Activated T-cell treated with anti-CD3 and anti-CD28 coated beads for 24 hours (primary cell): ENCODE data around the gene FARS2.

Experiments
- DNase-seq: peaks from one replicate; pipeline ENCODE4 v3.0.0-alpha.2; 2020; ENCODE audit warnings: low read depth

Gene FARS2

DNA sequence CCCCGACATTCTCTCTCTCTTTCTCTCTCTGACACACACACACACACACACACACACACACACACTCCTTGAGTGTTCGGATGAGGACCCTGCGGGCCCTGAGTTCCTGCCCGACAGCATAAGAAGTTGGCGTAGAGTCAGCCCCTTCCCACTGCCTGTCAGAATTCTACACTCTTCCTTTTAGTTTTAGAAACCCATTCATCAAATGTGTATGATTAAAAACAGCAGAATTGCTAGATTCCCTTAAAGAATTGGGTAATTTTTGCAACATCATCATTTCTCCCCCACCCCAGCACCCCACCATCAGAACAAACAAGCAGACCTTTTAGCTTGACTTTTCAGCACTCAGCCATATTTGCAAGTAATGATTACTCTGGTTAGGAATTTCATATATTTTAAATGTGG is 322.8 kb downstream of the FARS2 start:
- no peak for DNase-seq

GRCh38 chr6:5587648-5588047 is 326.3 kb downstream of the FARS2 start:
- DNase-seq: no peak

DNA sequence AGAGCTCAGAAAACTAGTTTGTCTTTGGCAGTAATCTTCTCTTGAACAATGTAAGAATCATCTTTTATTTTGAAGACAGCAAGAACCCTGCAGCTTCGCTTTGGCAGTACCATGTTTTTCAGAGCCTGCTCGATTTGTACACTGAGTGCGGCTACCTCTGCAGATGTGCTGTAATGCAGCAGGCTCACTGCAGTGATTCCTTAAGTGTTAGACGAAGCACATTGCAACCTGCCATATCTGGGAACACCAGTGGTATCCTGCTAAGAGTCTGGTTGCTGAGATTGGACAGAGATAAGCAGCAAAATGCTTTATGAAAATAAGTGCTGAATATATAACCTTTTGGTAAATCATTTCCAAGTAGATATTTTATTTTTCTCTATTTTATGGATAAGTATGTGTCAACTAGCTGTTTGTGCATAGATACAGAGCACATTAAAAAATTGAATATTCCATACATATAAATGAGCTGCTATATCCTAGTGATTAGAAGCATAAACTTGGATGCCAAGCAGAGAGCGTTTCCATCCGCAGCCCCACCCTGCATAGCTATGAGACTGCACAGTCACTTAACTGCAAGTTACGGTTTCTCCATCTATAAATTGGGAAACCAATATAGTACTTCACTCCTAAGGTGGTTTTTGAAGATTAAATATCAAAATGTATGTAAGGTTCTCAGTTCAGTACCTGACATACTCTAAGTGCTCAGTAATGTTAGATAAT is 328.3 kb downstream of the FARS2 start:
- no peak for DNase-seq

GRCh38 chr6:5590187-5590586 is 328.9 kb downstream of the FARS2 start:
- DNase-seq: no peak

DNA sequence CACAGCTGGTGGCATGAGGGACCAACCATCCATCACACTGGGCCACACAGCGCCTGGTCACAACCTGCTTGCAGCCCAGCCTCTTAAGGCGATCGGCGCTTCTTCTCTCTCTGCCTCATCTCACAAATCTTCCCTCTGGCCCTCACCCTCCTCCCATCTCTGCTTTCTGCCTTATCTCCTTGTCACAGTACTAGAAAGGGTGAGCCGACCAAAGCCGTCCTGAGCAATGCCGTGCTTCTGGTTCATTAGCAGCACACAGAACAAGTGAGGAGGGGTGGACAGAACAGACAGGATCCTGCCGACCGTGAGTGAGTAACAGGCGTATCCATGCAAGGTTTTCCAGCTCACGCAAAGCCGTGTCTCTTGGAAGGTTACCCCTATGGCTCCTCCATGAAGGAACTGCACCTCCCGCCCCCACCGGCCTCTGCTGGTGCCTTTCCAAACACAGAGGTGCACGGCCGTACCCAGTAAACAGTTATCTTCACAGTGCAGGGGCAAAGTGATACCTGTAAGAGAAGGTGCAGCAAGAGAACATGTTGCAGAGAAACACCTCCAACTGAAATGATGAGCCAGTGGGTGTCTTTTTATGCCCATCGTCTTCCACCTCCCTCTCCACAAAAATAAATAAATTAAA is 331.7 kb downstream of the FARS2 start:
- no peak for DNase-seq

DNA sequence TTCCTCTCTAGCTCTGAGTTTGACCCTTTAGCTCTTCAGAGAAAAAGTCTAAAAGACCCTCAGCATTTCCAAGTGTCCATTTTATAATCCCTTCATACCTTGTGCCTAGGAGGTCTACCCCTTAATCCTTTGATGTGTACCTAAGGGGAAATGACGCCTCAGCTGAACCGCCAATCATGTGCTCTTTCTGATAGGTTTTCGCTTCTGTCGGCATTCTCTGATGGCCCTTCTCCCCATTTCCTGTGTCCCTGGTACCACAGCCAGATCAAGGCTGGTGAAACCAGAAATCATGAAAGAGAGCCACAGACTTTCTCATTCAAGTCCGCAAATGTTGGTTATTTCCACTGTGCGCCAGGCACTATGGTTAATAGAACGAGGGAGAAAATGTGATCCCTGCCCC is 333.9 kb downstream of the FARS2 start:
- DNase-seq: no peak

DNA sequence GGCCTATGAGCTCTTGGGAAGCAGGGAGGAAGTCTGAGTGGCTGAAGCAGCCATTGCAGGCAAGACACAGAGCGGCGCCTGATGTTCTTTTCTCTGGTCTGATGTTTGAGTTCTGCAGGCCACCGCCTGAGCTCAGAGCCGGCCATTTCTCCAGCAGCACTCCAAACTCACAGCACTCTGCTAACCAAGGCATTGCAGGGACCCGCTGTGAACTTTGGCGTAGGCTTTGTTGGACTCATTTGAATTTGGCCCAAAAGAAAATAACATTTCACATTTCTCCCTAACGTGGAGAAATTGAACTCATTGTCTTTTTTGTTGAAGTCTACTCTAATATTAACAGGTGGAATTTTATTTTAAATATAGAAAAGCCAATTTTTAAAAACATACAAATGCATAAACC is 336.1 kb downstream of the FARS2 start:
- no peak for DNase-seq

- DNase-seq: no peak
Measured at GRCh38 chr6:5598123-5598522, 336.8 kb downstream of the FARS2 start.

DNA sequence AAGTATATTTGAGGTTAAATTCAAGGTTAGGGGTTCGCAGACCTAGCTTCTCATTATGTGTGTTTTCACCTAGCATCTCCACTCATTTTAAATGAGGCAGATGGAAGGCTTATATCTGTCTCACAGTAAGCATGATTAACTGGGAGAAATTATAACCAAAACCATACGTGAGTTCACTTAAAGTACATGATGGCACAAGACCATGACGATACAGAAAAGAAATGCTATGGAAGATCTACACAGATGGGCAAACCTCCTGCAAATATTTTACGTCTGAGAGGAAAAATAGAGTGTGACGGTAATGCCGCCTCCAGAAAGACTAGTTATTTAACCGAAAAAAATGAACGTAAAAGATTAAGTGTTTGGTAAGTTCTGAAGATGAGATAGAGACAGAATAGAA is 337.8 kb downstream of the FARS2 start:
- DNase-seq: no peak

DNA sequence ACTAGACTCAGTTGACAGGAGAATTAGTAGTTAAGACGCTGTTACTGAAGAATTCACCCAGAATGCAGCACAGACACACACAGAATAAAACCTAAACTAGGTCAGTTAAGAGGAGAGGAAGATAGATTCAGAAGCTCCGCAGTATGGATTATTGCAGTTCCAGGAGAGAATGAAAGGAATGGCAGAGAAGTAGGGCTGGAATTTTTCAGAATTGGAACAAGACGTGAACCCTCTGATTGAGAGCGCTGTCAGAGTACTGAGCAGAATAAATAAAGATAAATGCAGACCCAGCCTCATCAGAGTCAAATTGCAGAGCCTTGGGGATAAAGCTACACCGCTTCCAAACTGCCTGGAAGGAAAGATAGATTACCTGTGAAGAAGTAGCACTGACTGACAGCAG is 344.6 kb downstream of the FARS2 start:
- DNase-seq: no peak

DNA sequence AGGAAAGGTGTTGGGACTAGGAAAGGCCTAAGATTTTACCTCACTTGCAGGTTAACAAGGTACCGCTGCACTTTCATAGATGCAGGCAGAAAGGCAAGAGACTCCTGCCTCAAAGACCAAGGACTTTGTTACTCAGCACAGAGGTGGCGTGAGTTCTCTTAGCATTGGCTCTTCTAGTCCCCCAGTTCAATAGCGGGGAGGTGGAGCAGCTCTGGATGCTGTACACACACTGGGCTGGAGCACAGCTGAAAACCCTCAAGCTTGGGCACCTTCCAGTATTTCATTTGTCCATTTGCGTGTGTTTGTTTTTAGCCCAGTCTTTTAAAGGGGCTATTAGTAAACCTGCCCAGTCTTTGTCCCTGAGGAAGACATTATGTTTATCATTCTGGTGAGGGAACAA is 345.2 kb downstream of the FARS2 start:
- DNase-seq: no peak

GRCh38 chr6:5610640-5611039 is 349.3 kb downstream of the FARS2 start:
- no peak for DNase-seq

DNA sequence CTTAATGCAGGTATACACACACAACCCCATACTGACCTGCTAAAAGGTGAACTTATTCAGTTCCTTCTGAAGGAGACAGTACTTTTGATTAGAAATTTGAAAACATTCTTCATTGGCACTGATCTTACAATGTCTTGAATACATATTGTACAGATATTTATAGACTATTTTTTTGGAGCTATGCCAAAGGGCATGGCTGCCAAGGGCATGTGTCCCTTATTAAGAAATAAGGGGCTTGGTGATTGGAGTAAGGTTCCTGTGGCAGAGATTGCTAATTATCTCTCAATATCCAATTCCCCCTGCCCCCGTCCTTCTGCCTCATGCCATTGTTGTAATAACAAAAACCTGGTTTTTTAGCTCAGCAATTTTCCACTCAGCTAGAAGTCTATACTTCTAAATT is 355.9 kb downstream of the FARS2 start:
- DNase-seq: no peak

DNA sequence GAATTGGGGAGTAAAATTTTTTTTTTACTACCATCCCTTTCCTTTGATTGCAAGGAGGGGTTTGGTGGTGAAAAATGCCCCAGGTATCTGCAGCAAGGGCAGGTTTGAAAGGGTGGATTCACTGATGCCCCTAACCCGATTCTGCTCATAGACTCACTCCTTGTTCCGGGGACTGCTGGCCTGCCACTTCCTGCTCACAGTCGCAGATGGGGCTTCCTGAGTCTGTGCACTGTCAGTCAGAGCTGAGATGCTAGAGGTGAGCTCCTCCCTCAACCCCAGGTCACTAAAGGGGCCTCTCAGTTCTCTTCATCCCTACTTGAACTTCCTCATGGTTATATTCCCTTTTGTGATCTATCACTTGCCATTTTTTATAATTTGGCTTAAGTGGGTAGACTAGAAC is 357.9 kb downstream of the FARS2 start:
- DNase-seq: peak; percentile 4

DNA sequence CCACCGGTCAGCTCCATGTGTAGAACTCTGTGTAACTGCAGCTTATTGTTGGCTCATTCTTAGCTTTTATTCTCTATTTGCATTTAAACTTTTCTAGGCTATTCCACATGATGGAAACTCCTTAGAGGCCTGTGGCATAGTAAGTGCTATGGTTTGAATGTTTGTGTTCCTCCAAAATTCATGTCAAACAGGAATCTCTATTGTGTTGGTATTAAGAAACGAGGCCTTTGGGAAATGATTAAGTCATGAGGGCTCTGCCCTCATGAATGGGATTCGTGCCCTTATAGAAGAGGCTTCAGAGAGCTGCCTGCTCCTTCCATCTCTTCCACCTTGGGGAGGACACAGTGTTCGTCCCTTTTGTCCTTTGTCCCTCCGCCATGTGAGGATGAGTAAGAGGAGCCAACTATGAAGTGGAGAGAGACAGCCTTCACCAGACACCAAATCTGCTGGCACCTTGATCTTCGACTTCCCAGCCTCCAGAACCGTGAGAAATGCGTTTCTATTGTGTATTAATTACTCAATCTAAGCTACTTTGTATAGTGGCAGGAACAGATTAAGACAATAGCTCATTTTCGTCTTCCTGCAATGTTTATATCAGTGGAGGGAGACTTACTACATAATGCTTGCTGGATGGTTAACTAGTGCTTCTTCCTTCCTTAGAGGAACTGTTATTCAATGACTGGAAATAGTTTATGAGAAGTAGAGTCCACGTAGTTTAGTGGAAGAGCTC is 361.1 kb downstream of the FARS2 start:
- no peak for DNase-seq

DNA sequence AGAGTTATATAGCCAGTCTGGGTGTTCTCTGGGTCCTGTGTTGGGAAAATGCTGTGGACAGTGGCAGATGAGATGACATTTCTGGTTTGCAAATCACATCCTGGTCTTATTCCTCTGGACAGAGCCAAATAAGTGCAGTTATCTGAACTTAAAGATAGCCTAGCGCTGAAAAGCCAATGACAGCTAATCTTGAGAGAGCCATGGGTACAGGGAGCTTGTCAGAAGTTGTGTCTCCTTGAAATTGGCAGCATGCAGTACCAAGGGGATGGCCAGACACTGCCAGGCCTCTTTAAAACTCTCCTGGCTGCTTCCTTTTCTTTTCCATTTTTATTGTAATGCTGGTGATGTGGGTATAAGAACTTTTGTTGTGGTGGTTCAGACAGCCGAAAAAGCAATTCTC is 362.5 kb downstream of the FARS2 start:
- no peak for DNase-seq

DNA sequence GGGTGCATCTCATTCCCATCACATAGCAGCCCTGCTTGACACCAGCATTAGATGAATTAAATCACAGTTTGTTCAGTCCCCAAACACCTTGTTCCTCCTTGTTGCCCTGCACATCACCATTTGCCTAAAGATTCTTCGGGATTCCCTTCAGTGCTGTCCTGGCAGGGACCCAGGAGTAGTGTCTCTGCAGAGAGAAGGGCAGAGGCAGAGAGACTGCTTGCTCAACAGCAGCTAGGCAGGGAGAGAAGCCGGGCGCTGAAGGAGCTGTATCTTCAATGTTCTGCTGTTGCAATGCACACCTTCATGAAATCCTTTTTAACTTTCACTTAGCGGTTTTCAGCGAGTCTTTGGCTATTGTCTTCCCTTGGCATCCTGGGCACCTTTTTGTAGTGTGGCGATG is 362.9 kb downstream of the FARS2 start:
- no peak for DNase-seq

DNA sequence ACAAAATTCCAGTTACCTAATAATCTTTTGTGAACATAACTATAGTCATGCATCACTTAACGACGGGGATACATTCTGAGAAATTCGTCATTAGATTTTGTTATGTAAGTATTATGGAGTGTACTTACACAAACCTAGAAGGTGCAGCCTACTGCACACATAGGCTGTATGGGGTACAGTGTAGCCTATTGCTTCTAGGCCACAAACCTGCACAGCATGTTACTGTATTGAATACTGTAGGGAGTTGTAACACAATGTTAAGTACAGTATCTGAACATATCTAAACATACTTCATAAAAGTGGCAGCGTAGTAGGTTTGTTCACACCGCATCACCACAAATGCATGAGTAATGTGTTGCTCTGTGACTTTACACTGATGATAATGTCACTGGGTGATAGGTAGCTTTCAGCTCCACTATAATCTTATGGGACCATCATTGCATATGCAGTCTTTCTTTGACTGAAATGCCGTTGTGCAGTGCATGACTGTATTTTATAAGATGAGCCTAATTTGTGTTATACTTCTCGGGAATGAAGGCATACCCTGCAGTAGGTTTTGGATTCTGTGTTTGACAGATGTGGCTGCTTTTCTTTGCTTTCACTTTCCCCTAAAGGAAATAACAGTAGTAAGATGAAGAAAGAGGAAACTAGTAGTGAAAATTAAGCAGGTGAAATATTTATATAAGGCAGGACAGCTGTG is 365.6 kb downstream of the FARS2 start:
- peak; percentile 1 for DNase-seq

GRCh38 chr6:5630636-5631035 is 369.3 kb downstream of the FARS2 start:
- DNase-seq: no peak

- no peak for DNase-seq
Measured at GRCh38 chr6:5632348-5632935, 371.1 kb downstream of the FARS2 start.

DNA sequence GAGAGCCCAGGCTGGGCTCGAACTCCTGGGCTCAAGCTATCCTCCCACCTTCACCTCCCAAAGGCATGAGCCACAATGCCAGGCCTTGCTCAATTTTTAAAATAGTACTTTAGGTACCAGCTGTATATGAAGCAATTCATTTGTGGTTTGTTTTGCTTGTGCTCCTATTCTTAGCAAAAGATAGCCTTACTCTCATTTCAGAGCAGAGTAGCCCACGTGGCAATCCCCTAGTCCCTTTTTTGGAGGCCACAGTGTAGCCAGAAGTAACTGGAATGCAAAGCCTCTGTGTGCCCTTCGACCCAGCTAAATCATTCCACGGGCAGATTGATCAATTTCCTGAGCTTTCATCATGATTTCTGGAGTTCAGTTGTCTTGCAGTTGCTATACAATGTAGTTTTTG is 373.2 kb downstream of the FARS2 start:
- DNase-seq: no peak
